NCI-H187 (cell line): ENCODE measurements around the gene RSKR.
"Not testable (repeated sequence)": the region's sequence is repeated elsewhere in the genome, so short reads cannot be mapped to it uniquely, and the experiment has no call there.

Source experiments
- DNase-seq, 2 experiments: peaks; one replicate each; lab custom pipeline; 2025; lab: John Stamatoyannopoulos, UW

Gene RSKR

DNA sequence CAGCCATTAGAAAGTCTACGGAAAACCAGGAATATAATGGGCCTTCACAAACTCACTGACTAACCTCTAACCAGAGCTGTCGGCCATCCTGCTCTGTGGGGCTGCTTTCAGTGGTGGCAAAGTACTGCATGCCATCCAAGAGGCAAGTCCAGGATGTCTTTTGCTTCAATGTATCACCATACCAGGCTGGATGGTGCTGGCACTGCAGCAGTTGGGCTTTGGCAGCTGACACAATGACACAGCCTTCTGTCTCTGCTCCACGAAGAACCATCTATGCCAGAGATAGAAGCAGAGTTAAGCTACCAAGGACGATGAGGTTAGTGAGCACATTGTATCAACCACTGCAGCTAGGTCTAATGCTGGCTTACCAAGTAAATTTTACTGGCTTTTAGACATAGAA, 9.7 kb upstream of the RSKR start:
- DNase-seq = no peak

DNA sequence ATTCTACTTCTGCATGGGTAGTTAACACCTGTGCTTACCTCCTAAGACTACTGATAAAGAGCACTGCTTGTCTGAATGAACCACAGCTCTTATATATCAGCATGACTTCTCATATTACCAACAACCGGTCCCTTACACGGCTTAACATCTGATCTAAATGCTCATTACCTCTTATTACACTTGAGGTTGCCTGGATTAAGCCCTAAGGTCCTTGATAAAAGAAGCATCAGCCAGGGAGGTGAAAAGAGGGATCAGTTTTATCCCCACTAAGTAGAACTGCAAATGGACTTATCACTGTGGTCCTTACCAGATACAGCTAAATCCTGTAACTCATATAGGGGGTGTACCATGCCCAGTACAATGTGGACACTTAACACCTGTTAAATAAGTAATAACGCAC, 8.2 kb upstream of the RSKR start:
- no peak for DNase-seq

GRCh38 chr17:28620010-28620409, 6.0 kb upstream of the RSKR start:
- DNase-seq = no peak

DNA sequence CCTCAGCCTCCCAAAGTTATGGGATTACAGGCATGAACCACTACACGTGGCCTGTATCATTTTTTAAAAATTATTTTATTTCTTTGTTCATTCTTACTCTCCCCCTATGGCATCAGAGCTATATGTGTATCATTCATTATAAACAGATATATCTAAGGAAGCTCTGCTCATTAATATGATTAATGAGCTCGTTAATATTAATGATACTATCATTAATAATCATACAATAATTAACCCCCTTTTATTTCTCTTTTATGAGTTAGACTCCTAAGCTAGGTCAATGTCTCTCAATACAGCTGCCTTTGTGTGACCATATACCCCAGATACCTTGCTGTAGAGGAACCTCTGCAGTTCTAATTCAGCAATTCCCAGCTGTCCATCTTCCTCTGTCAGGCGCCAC, 4.5 kb upstream of the RSKR start:
- DNase-seq = no peak

GRCh38 chr17:28616281-28616680, 2.3 kb upstream of the RSKR start:
- no peak for DNase-seq

GRCh38 chr17:28615260-28615940, 1.4 kb upstream of the RSKR start:
- DNase-seq = no peak

GRCh38 chr17:28612936-28613872, 781 bp downstream of the RSKR start:
- no peak for DNase-seq

DNA sequence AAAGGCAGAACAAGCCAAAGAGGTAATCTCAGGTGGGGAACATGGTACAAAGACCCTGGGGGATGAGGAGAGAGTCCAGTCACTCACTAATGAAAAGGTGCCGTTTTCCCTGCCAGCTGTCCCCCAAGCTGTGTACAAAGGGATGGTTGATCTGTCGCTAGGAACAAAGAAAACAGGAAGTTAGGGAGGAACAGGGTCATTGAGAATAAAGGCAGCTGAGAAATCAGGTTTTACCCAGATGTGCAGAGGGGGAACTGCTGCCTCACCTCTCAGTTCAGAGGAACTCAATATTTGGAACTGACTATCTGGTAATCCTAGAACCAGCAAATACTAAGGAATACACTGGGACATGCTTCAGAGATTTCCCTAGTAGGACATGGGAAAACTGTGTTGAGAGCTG, 1.5 kb downstream of the RSKR start:
- no peak for DNase-seq

GRCh38 chr17:28610376-28610775, 3.6 kb downstream of the RSKR start:
- no peak for DNase-seq

GRCh38 chr17:28604031-28604430, 10.0 kb downstream of the RSKR start:
- not testable (repeated sequence) for DNase-seq

DNA sequence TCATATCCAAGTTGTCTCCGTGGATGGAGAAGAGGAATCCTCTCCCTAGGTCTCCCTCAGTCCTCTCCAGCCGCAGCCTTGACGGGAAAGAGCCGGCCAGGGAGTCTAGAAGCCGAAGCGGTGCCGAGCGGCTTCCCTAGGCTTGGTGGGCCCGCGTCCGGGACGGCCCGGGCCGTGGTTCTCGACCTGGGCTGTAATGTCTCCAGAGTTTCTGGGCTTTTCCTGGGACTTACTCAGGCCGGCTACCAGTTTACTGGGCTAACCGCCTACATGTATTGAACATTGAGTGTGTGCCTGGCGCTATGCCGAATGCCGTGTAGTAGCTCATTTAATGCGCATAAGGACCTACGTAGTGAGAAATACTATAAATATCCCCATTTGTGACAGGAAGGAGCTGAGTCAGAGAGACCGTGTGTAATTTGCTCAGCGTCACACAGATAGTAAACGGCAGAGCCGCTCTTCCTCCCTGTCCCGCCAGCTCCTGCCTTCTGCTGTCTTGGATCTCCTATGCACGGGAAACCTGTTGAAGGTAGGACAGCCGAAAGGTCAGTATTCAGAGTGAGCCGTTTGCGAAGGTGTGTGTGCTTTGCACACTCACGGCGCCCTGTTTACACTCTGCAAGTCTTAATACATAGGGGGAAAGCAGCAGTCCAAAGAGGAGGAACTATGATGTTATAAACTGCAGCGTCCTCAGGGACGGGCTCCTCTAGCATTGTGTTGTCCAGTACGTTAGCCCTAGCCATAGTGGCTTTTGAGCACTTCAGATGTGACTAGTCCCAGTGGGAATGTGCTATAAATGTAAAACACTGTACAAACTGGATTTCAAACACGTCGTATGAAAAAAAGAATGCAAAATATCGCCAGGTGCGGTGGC, 14.4 kb downstream of the RSKR start:
- DNase-seq = peak in 1 of 2 experiments; percentile 69

GRCh38 chr17:28598799-28599310, 15.1 kb downstream of the RSKR start, which contains the start of gene SPAG5:
TSS of gene SPAG5 (minus strand) at chr17:28599025. CDS start at chr17:28598946, 79 bp downstream.
- peak; percentile 92 to 96 for DNase-seq

DNA sequence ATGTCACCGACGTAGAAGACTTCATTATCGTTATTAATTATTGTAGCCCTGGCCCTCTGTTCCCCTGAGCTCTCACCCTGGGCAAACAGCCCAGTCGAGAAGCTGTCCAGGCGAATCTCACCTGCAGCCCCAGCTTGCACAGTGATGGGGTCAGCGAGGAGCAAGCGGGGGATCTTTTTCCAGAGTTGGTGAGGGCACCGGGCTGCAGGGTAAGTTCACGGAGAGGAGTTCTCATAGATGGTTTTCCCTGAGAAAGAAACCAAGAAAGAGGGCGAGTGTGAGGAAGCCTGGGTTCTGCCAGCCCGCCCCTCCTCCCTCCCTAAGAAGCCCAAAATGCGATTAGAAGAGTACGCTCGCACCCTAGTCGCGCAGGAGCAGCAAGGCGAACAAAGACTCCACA, 15.6 kb downstream of the RSKR start:
- DNase-seq = no peak

GRCh38 chr17:28597606-28598383, 16.2 kb downstream of the RSKR start:
- no peak for DNase-seq

DNA sequence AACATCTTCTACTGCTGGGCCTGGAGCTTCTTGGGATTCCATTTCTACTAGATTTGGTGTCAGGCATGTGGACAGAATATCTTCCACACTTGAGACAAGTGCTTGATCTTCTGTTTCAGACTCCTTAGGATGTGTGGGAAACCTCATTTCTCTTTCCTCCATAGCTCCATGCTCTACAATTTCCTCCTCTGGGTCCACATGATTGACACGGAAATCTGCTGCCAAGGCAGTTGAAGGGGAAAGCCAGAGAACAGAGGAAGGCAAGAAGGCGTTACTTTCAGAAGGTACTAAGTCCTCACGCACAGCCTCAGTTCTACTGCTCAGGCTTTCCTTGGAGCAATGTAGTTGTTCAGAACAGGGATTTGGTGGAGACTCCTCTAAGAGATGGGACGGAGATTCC, 21.7 kb downstream of the RSKR start:
- DNase-seq = no peak

- no peak for DNase-seq
Measured at GRCh38 chr17:28585851-28586250, 28.1 kb downstream of the RSKR start.

DNA sequence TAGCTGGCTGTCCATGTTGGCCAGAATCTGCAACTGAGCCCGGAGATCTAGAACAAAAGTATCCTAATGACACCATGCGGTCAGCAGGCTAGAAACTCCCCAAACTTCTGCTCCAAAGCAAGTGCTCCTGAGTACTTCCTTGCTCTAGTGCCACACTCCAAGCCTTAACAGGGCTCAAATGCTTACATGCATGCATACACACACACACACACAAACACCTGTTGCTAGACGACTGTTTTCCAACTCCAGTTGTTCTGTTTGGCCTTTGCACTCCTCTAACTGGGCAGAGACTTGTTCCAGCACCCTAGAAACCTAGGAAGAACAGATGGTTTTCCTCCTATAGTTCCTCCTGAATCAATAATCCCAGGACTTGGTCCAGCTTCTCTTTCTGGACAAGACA, 29.6 kb downstream of the RSKR start:
- DNase-seq = no peak

DNA sequence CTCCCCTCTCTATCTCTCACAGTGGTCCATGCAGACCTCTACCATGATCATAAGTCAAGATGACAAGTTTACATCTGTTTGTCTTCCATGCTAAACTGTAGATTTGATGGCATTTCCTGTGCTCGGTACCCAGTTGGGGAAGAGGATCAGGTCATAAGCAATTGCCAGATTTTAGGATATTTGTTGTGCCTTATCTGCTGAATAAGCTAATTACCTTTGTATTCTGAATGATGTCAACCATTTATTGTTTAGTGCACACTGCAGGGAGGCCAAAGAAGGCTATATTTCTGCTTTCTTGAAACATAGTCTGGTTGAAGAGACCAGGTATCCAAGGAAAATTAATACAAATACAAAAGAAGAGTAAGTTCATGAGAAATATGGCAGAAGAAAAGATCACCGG, 31.5 kb downstream of the RSKR start:
- no peak for DNase-seq

DNA sequence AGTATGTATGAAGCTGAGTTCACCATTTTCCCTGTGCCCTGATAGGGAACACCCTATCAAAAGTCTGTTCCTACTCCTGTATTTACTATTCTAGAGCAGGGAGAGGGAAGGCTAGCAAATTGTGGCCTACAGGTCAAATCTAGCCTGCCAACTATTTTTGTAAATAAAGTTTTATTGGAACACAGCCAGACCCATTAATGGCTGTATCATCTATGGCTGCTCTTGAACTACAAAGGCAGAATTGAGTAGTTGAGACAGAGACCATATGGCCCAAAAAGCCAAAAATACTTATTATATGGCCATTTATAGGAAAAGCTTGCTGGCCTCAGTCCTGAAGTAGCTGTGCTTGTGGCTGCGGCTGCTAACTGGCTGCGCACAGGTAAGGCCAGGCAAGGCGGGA, 33.0 kb downstream of the RSKR start:
- no peak for DNase-seq

- no peak for DNase-seq
Measured at GRCh38 chr17:28579526-28579925, 34.5 kb downstream of the RSKR start.
